Measurements from ENCODE around the gene DACT3. TPM values are rescaled to one million over a fixed set of nuclear protein-coding genes. Genes with fewer than 3 reads are reported as not detected.

Gene DACT3
- total RNA-seq, 1 experiment from 2014 or later = 0.56 TPM

GRCh38 chr19:46611776-46612175 lies 49.2 kb downstream of the DACT3 start:
- DNase-seq (ENCODE audit: low spot score) = no peak

GRCh38 chr19:46610851-46611770 lies 49.9 kb downstream of the DACT3 start:
- DNase-seq (ENCODE audit: low spot score) = peak; percentile 52

- DNase-seq (ENCODE audit: low spot score) = no peak
Observed at GRCh38 chr19:46610413-46610775, 50.6 kb downstream of the DACT3 start.

- DNase-seq (ENCODE audit: low spot score) = peak; percentile 3
Observed at GRCh38 chr19:46609511-46610412, 51.2 kb downstream of the DACT3 start.

GRCh38 chr19:46608581-46609345 lies 52.2 kb downstream of the DACT3 start:
- no peak for DNase-seq (ENCODE audit: low spot score)

GRCh38 chr19:46608178-46608577 lies 52.8 kb downstream of the DACT3 start:
- no peak for DNase-seq (ENCODE audit: low spot score)

GRCh38 chr19:46607448-46607841 lies 53.5 kb downstream of the DACT3 start:
- no peak for DNase-seq (ENCODE audit: low spot score)

- DNase-seq (ENCODE audit: low spot score) = no peak
Observed at GRCh38 chr19:46606681-46607447, 54.1 kb downstream of the DACT3 start.

GRCh38 chr19:46606019-46606418 lies 55.0 kb downstream of the DACT3 start:
- no peak for DNase-seq (ENCODE audit: low spot score)

GRCh38 chr19:46605356-46605821 lies 55.6 kb downstream of the DACT3 start:
- DNase-seq (ENCODE audit: low spot score) = no peak

GRCh38 chr19:46604781-46605355 lies 56.1 kb downstream of the DACT3 start:
- DNase-seq (ENCODE audit: low spot score) = no peak

GRCh38 chr19:46603752-46604231 lies 57.2 kb downstream of the DACT3 start:
- DNase-seq (ENCODE audit: low spot score) = no peak

- DNase-seq (ENCODE audit: low spot score) = no peak
Observed at GRCh38 chr19:46603195-46603637, 57.8 kb downstream of the DACT3 start.

GRCh38 chr19:46602392-46603194 lies 58.4 kb downstream of the DACT3 start:
- no peak for DNase-seq (ENCODE audit: low spot score)

GRCh38 chr19:46601318-46602224 lies 59.4 kb downstream of the DACT3 start, which contains the start of gene CALM3:
TSS of gene CALM3 (plus strand) at chr19:46601330. CDS start at chr19:46601435, 105 bp downstream.
- no peak for DNase-seq (ENCODE audit: low spot score)

- DNase-seq (ENCODE audit: low spot score) = peak; percentile 97
Observed at GRCh38 chr19:46600384-46601317, 60.3 kb downstream of the DACT3 start.

- no peak for DNase-seq (ENCODE audit: low spot score)
Observed at GRCh38 chr19:46599716-46600373, 61.1 kb downstream of the DACT3 start.

Measured in H4 (cell line).